Trophoblast cell (in vitro differentiated cells and primary cell): ENCODE measurements around the gene TSPAN5.

Source experiments
- DNase-seq, 2 donors: peaks; one replicate each; pipeline ENCODE4 v3.0.0-alpha.2; 2016
- H2AFZ ChIP-seq: 2 replicates; pipeline ENCODE4 v1.6.1; 2013; ENCODE audit warnings: low read length, moderate library complexity, mild to moderate bottlenecking; ENCODE audit not compliant: insufficient read depth, poor library complexity
- H2AK5ac ChIP-seq: 2 replicates; pipeline ENCODE4 v1.6.1; 2013; ENCODE audit warnings: mild to moderate bottlenecking, low read length
- H2BK120ac ChIP-seq: 2 replicates; pipeline ENCODE4 v1.6.1; 2013; ENCODE audit warnings: low read length, mild to moderate bottlenecking, moderate library complexity; ENCODE audit not compliant: insufficient read depth, poor library complexity
- H2BK12ac ChIP-seq: 2 replicates; pipeline ENCODE4 v1.6.1; 2013; ENCODE audit warnings: mild to moderate bottlenecking, low read length, moderate library complexity
- H2BK5ac ChIP-seq: 2 replicates; pipeline ENCODE4 v1.6.1; 2013; ENCODE audit warnings: low read length, low read depth, moderate library complexity, mild to moderate bottlenecking; ENCODE audit not compliant: poor library complexity
- H3K14ac ChIP-seq: 2 replicates; pipeline ENCODE4 v1.6.1; 2013; ENCODE audit warnings: mild to moderate bottlenecking, low read length
- H3K18ac ChIP-seq: 2 replicates; pipeline ENCODE4 v1.6.1; 2013; ENCODE audit warnings: mild to moderate bottlenecking, low read length
- H3K23ac ChIP-seq: 2 replicates; pipeline ENCODE4 v1.6.1; 2013; ENCODE audit warnings: low read length
- H3K27ac ChIP-seq: 2 replicates; pipeline ENCODE4 v1.5.1; 2013; ENCODE audit warnings: low read depth, mild to moderate bottlenecking, inconsistent platforms, low read length, moderate library complexity
- H3K27me3 ChIP-seq: 2 replicates; pipeline ENCODE4 v1.6.1; 2013; ENCODE audit warnings: inconsistent platforms, mild to moderate bottlenecking, low read length, moderate library complexity; ENCODE audit not compliant: insufficient read depth
- H3K36me3 ChIP-seq, 2 experiments: 1 replicate in 1 of 2; 2 replicates in 1 of 2; pipeline ENCODE4 v1.6.1; 2013; ENCODE audit warnings: low read length in 2 of 2, mild to moderate bottlenecking in 2 of 2, moderate library complexity in 1 of 2; ENCODE audit not compliant: insufficient read depth in 2 of 2, control insufficient read depth in 1 of 2
- H3K4ac ChIP-seq: 2 replicates; pipeline ENCODE4 v1.6.1; 2013; ENCODE audit warnings: low read depth, mild to moderate bottlenecking, low read length, moderate library complexity
- H3K4me1 ChIP-seq, 2 experiments: 1 replicate in 1 of 2; 2 replicates in 1 of 2; pipeline ENCODE4 v1.6.1; 2013; ENCODE audit warnings: low read length in 2 of 2, mild to moderate bottlenecking in 2 of 2, moderate library complexity in 1 of 2; ENCODE audit not compliant: insufficient read depth in 2 of 2, control insufficient read depth in 1 of 2
- H3K4me2 ChIP-seq: 2 replicates; pipeline ENCODE4 v1.6.1; 2013; ENCODE audit warnings: inconsistent platforms, mild to moderate bottlenecking, low read length, moderate library complexity
- H3K4me3 ChIP-seq: 2 replicates; pipeline ENCODE4 v1.5.1; 2013; ENCODE audit warnings: mild to moderate bottlenecking, low read depth, low read length, inconsistent platforms
- H3K79me1 ChIP-seq: one replicate; pipeline ENCODE4 v1.6.1; 2013; ENCODE audit warnings: low read length
- H3K79me2 ChIP-seq: 2 replicates; pipeline ENCODE4 v1.6.1; 2013; ENCODE audit warnings: low read length, mild to moderate bottlenecking; ENCODE audit not compliant: control insufficient read depth, insufficient read depth, poor library complexity
- H3K9ac ChIP-seq: 2 replicates; pipeline ENCODE4 v1.6.1; 2013; ENCODE audit warnings: mild to moderate bottlenecking, low read length
- H3K9me3 ChIP-seq: 2 replicates; pipeline ENCODE4 v1.6.1; 2013; ENCODE audit warnings: low read depth, mild to moderate bottlenecking, control low read depth, inconsistent platforms, low read length; ENCODE audit not compliant: insufficient read depth
- H4K12ac ChIP-seq: 2 replicates; pipeline ENCODE4 v1.6.1; 2013; ENCODE audit warnings: low read depth, mild to moderate bottlenecking, low read length, moderate library complexity
- H4K8ac ChIP-seq: 2 replicates; pipeline ENCODE4 v1.6.1; 2013; ENCODE audit warnings: low read depth, mild to moderate bottlenecking, low read length, moderate library complexity
- H4K91ac ChIP-seq: one replicate; pipeline ENCODE4 v1.6.1; 2013; ENCODE audit warnings: low read depth, mild to moderate bottlenecking, low read length, moderate library complexity
- WGBS: extraction: QIAGEN DNeasy Blood & Tissue Kit; methylation state at CpG from one replicate; pipeline ENCODE4 v1.1.7; 2013; ENCODE audit warnings: missing lambda C conversion rate; ENCODE audit not compliant: insufficient read length, insufficient coverage; ENCODE audit errors: extremely low coverage; 5-methylcytosine and 5-hydroxymethylcytosine counted together

The TSPAN5 gene

DNA sequence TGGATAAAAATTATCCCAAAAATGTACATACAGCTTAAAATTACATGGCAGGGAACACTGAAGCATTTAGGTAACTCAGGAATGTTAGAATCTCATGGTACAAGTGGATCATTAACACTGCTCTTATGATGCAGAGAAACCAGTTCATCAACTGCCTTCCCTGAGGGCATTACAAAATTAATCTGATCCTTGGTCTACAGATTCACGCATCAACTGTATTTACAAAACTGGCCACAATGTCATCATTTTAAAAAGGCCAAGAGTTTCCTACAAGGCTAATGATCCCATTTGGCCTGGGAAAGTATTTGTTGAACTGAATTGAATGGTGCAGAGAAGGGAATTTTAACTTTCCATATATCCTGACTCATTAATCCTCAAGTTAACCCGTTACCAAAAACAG, 84.6 kb downstream of the TSPAN5 start:
- H3K27me3 ChIP-seq = no peaks in the 10 kb centered on the region

DNA sequence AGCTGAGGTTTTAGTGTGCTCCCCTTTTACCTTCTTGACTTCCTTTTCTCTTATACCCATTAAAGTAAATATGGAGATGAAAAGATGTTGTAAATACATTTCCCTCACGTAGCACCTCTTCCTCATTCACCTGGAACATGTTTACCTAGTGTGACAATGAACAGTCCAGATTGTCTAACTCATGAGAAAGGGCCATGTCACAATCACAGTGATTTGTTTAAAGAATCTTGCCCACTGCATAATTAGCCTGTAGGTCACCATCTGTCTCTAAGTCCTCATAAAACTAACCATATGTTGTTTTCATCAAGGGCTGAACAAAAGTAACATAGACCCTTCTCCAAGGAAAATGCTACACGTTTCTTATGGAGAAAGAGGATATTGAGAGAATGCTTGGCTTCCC, 85.7 kb downstream of the TSPAN5 start:
- H2BK12ac ChIP-seq = no peak overlapping the region
- DNase-seq = no peak
- no peak overlapping the region for H2AK5ac ChIP-seq
- H3K4ac ChIP-seq = no peak overlapping the region
- H4K12ac ChIP-seq = no peak overlapping the region
- no peaks in the 10 kb centered on the region for H3K79me2 ChIP-seq
- H3K27ac ChIP-seq = no peak overlapping the region
- H3K36me3 ChIP-seq = no peaks in the 10 kb centered on the region
- H3K4me2 ChIP-seq = no peak overlapping the region
- H2AFZ ChIP-seq = no peak overlapping the region
- no peak overlapping the region for H3K18ac ChIP-seq
- no peak overlapping the region for H4K91ac ChIP-seq
- no peak overlapping the region for H3K14ac ChIP-seq
- no peaks in the 10 kb centered on the region for H3K4me1 ChIP-seq
- no peak overlapping the region for H3K23ac ChIP-seq
- no CpG with 5 or more reads among the region's 2 CpGs for WGBS
- H3K9ac ChIP-seq = no peak overlapping the region
- H2BK120ac ChIP-seq = no peak overlapping the region
- H3K9me3 ChIP-seq = no peaks in the 10 kb centered on the region
- H3K79me1 ChIP-seq = no peaks in the 10 kb centered on the region
- no peak overlapping the region for H4K8ac ChIP-seq
- H3K4me3 ChIP-seq = no peak overlapping the region
- no peak overlapping the region for H2BK5ac ChIP-seq
- no peaks in the 10 kb centered on the region for H3K27me3 ChIP-seq

More for the DNA sequence above, 84.6 kb downstream of the TSPAN5 start:
- Histone ChIP-seq H3K79me1 (no peaks in the 10 kb centered on the region), H3K79me2 (no peaks in the 10 kb centered on the region), H3K18ac (no peak overlapping the region), H4K8ac (no peak overlapping the region), H2BK12ac (no peak overlapping the region), H3K23ac (no peak overlapping the region), H4K91ac (no peak overlapping the region), H2AK5ac (no peak overlapping the region), H2BK5ac (no peak overlapping the region), H3K9me3 (no peaks in the 10 kb centered on the region), H2AFZ (no peak overlapping the region), H3K36me3 (no peaks in the 10 kb centered on the region), H4K12ac (no peak overlapping the region), H2BK120ac (no peak overlapping the region), H3K27ac (no peak overlapping the region), H3K4me1 (no peaks in the 10 kb centered on the region), H3K4me2 (no peak overlapping the region), H3K9ac (no peak overlapping the region), H3K4ac (no peak overlapping the region), H3K4me3 (no peak overlapping the region), H3K14ac (no peak overlapping the region)
- no CpG with 5 or more reads among the region's 2 CpGs for WGBS
- peak in 1 of 2 donors; percentile 36 for DNase-seq

DNA sequence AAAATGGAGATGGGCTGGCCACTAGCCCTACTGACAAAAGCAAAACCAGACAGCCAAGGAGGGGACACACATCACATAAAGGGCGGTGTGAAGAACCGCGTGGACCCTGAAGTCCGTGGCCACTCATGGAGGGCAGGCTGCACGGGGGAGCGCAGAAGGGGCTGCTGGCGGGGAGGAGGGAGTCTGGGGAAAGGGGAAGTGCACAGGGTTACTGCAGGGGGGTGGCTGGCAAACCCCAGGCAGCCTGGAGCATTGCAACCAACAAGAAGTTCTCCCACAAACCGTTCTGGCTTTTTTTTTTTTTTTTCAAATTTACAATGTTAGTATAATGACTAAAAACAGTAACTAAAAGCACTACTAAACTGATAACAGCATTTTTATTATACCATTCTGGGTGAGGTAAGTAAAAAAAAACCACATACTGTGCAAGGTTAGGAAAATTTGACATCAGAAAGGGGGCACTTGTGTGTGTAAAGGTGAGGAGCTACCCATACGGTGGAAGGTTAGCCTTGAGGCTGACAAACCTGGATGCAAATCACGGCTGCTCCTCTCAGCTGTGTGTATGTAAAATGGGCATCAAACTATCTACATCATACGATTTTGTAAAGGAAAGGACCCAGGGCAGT, 87.1 kb downstream of the TSPAN5 start:
- no peak overlapping the region for H3K23ac ChIP-seq
- H3K79me1 ChIP-seq = no peaks in the 10 kb centered on the region
- H3K4me1 ChIP-seq = no peaks in the 10 kb centered on the region
- no peak overlapping the region for H3K4me3 ChIP-seq
- no peak overlapping the region for H2BK12ac ChIP-seq
- no CpG with 5 or more reads among the region's 11 CpGs for WGBS
- H3K9ac ChIP-seq = no peak overlapping the region
- H4K12ac ChIP-seq = no peak overlapping the region
- H3K9me3 ChIP-seq = no peaks in the 10 kb centered on the region
- H3K14ac ChIP-seq = no peak overlapping the region
- no peak overlapping the region for H3K4me2 ChIP-seq
- no peak overlapping the region for H4K8ac ChIP-seq
- DNase-seq = no peak
- no peaks in the 10 kb centered on the region for H3K79me2 ChIP-seq
- no peak overlapping the region for H3K4ac ChIP-seq
- no peaks in the 10 kb centered on the region for H3K27me3 ChIP-seq
- no peak overlapping the region for H2AFZ ChIP-seq
- H3K27ac ChIP-seq = no peak overlapping the region
- no peak overlapping the region for H3K18ac ChIP-seq
- H2BK120ac ChIP-seq = no peak overlapping the region
- no peaks in the 10 kb centered on the region for H3K36me3 ChIP-seq
- no peak overlapping the region for H2BK5ac ChIP-seq
- H2AK5ac ChIP-seq = no peak overlapping the region
- no peak overlapping the region for H4K91ac ChIP-seq

DNA sequence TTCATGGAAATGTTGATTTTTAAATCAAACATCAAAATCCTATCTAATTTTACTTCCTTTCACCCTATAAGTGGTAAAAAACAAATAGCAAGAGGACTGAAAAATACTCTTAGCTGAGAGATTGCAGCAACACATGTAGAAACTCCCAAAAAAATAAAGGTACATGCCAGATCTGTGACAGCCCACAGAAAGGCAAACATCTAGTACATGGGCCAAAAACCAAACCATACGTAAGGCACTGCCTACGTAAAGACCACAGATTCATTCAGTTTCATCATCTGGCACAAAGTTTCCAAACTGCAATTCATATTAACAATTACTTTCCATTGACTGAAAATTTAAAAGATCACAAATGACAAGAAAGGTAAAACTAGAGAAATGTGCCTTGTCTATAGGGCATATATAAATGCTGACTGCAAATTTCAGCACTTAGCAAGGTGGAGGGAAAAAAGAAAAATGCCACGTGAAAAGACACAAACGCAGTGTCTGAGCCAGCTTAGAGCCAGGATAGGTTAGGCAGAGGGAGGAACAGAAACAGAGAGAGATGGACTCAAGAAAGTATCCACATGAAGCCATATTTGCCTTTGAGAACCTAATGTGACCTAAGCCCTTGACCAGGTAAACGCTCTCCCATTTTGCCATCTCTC, 88.1 kb downstream of the TSPAN5 start:
- H2BK12ac ChIP-seq = no peak overlapping the region
- no peaks in the 10 kb centered on the region for H3K36me3 ChIP-seq
- no peaks in the 10 kb centered on the region for H3K4me1 ChIP-seq
- no CpG with 5 or more reads among the region's 5 CpGs for WGBS
- H4K8ac ChIP-seq = no peak overlapping the region
- no peaks in the 10 kb centered on the region for H3K27me3 ChIP-seq
- no peak overlapping the region for H3K14ac ChIP-seq
- no peak overlapping the region for H4K12ac ChIP-seq
- no peak overlapping the region for H3K4me2 ChIP-seq
- H4K91ac ChIP-seq = no peak overlapping the region
- no peak overlapping the region for H2BK5ac ChIP-seq
- no peak overlapping the region for H2AFZ ChIP-seq
- no peaks in the 10 kb centered on the region for H3K79me2 ChIP-seq
- H2BK120ac ChIP-seq = no peak overlapping the region
- H3K18ac ChIP-seq = no peak overlapping the region
- no peak for DNase-seq
- no peak overlapping the region for H3K27ac ChIP-seq
- H3K4ac ChIP-seq = no peak overlapping the region
- no peak overlapping the region for H2AK5ac ChIP-seq
- no peak overlapping the region for H3K23ac ChIP-seq
- H3K79me1 ChIP-seq = no peaks in the 10 kb centered on the region
- no peak overlapping the region for H3K4me3 ChIP-seq
- H3K9ac ChIP-seq = no peak overlapping the region
- no peaks in the 10 kb centered on the region for H3K9me3 ChIP-seq
